ENCODE data around the gene ZFPL1. TPM values are rescaled to one million over a fixed set of nuclear protein-coding genes. Genes with fewer than 3 reads are reported as not detected.
A peak's percentile ranks its signal among the peaks of the same experiment; 100 is the strongest.

Gene ZFPL1
- total RNA-seq, 1 donor from 2014 or later = 25.7 TPM

- ATAC-seq = no peak
Observed at GRCh38 chr11:65060913-65061408, 23.1 kb upstream of the ZFPL1 start.

DNA sequence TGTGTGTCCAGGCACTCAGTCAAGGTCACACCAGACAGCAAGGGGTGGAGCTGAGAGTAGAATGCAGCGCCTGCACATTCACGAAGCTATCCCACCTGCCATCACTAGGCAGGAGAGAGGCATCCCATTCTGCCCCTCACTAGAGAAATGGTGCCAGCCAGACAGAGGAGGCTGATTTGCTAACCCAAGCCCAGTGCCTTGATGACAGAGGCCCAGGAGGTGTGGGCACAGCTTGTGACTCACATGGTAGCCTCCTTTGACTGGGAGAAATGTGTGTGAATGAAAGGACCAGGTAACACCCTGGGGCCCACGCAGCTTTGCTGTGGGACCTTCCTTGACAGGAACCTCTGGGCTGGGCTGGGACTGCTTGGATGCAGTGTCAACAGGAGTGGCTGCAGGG lies 20.5 kb upstream of the ZFPL1 start:
- peak; percentile 50 for ATAC-seq

DNA sequence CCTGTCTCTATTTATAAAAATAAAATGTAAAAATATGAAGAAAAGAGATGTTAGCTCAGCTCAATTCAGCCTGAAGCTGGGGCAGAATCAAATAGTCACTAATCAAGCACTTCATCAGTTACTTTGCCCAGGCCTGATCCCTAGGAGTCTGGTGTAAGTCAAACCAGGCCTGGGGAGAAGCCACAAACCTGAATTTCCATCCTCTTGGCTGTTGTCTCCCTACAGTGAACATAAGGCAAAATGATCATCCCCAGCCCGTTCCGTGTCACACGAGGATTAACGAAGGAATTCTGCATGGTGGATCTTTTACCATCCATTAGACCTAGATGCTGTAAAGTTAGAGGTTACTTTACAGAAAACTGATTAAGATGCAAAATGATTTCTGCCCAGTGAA lies 19.2 kb upstream of the ZFPL1 start:
- no peak for ATAC-seq

DNA sequence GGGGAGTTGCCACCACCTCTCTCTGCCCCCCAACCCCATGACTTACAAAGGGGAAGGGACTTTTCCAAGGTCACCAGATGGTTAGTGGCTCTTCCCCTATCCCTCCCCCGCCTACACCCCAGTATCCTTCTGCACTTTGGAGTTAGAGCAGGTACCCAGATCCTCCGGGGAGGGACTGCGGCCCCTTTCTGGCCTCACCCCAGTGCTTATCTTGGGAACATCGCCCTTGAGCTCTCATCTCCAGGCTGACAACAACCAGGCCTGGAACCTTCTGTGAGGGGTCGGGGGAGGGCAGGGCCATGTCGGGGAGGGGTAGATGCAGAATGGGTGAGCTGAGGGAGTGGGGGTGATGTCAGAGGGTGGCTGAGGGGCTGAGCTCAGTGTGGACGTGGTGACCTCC lies 18.2 kb upstream of the ZFPL1 start:
- no peak for ATAC-seq

DNA sequence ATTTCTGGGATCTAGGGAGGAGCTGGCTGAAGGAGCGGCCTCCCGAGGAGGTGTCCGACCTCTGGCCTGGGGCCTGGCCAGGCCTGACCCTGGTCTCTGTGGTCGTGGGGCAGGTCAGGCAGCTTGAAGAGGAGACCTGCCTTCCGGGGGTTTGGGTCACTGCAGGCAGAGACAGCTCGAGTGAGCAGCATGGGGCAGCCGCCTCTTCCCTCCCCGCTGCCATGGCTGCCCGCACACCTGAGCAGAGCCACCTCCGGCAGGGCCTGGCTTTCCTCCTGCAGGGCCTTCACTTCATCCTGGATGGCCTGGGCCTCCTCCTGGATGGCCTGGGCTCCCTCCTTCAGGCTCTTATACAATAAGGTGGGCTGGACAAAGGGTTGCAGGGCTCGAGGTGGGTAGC lies 17.7 kb upstream of the ZFPL1 start:
- ATAC-seq = no peak

GRCh38 chr11:65066805-65067291 lies 17.2 kb upstream of the ZFPL1 start:
- no peak for ATAC-seq

GRCh38 chr11:65067446-65067845 lies 16.6 kb upstream of the ZFPL1 start:
- ATAC-seq = no peak

DNA sequence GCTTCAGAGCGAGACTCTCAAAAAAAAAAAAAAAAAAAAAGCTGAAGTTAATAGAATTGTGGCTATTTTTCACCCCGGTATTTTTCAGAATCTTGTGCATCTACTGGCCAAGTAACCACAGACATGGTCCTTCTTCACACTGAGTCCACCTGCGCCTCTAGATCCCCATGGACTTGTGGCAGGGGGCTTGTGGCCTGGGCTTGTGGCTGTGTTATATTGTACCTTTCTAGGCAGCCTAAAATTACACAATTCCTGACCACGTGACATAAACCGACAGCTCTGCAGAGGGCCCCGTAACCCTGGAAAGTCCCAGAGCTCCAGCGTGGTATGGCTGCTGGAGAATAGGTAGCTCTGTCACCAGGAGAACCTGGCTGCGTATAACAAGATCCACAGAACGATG lies 14.8 kb upstream of the ZFPL1 start:
- no peak for ATAC-seq

GRCh38 chr11:65071907-65072630 lies 12.0 kb upstream of the ZFPL1 start:
- ATAC-seq = peak; percentile 21

GRCh38 chr11:65072631-65072966 lies 11.4 kb upstream of the ZFPL1 start:
- no peak for ATAC-seq

DNA sequence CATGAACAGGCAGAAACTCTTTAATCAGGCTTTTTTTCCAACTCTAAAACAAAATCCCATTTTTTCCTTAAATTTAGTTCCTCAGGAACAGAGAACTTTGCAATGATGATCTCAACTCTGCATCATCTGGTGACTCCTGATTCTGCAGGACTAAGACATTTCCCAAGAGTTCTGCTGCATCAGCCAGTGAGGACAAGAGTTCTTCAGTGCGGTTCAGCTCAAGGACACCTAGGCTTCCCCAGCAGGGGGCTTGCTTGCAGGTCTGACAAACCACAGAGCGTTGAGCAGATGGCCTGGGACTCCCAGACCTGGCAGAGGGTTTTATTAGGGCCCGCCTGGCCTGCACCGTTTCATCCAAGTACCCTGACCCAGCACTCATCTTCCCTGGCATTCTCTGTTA lies 6.6 kb upstream of the ZFPL1 start:
- no peak for ATAC-seq

- ATAC-seq = peak; percentile 69
Observed at GRCh38 chr11:65078151-65078550, 5.9 kb upstream of the ZFPL1 start.

DNA sequence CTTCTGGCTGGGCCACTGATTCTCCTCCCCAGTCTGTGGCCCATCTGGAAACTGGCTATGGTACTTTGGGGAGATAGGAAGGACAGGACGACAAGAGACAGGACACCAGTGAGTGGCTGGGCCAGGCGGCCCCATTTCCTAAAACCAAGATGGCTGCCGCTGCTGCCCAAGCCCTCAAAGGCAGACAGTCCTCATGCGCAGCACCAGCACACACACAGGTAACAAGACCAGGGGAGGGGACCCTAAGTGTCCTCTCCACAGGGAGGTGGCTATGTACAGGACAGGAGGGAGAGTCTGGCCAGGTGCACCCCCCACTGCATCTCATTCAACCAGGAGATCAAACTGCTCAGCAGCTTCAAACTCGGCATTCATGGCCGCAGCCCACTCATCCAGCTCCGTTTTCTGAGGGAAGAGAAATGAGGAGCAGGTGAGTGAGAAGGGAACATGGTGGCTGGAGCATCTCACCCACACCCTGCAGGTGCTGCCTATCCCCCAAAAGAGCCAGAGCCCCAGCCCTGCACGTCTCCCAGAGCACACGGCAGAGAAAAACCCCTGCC lies 5.2 kb upstream of the ZFPL1 start:
- no peak for ATAC-seq

DNA sequence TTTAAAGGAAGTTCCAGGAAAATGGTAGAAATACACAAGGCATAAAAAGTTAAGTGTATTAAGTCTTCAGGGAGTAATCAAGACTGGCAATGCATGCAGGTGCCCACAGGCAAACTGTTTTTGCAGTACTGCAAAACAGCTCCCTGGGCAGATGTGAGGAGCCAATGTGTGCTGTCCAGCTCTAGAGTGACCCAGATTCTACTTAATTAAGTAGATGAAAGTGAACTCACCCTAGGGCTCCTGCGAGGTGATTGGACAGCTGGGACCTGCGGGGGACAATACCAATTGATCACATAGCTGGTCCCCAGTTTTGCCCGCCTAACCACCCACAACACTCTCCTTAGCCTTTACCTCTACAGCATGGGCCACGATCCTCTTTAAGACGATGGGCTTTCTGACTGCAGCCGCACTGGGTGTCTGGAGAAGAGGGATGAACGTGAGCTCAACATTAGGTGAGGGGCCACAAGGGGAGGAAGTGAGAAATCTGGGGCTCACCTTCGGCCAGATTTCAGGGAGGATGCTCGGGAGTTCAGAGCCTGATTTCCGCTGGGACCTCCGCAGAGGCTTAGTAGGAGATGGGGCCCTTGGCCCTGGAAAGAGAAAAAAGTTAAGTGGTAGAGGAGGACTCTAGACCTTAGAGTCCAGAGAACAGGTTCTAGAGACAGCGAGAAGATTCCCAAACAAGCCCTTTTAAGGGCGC lies 738 bp upstream of the ZFPL1 start:
- ATAC-seq = no peak

- ATAC-seq = no peak
Observed at GRCh38 chr11:65084598-65085375, 765 bp downstream of the ZFPL1 start.

- no peak for ATAC-seq
Observed at GRCh38 chr11:65085446-65085845, 1.4 kb downstream of the ZFPL1 start.

GRCh38 chr11:65086809-65087208 lies 2.8 kb downstream of the ZFPL1 start:
- ATAC-seq = no peak

- ATAC-seq = no peak
Observed at GRCh38 chr11:65087216-65087615, 3.2 kb downstream of the ZFPL1 start.

GRCh38 chr11:65087827-65088226 lies 3.8 kb downstream of the ZFPL1 start:
- ATAC-seq = no peak

- no peak for ATAC-seq
Observed at GRCh38 chr11:65089621-65090020, 5.6 kb downstream of the ZFPL1 start.

GRCh38 chr11:65090628-65091027 lies 6.6 kb downstream of the ZFPL1 start:
- no peak for ATAC-seq

- ATAC-seq = peak; percentile 2
Observed at GRCh38 chr11:65095427-65095826, 11.4 kb downstream of the ZFPL1 start.
